HG03575 (cell line): ENCODE results near the gene PTPRN.

ENCODE experiments used
- ATAC-seq: cut with Tn5 transposase; IDR thresholded peaks from one replicate; pipeline ENCODE4 v1.9.1; 2021; ENCODE audit not compliant: unreplicated experiment, insufficient number of reproducible peaks, low FRiP score; ENCODE audit errors: extremely low read depth

The PTPRN gene

DNA sequence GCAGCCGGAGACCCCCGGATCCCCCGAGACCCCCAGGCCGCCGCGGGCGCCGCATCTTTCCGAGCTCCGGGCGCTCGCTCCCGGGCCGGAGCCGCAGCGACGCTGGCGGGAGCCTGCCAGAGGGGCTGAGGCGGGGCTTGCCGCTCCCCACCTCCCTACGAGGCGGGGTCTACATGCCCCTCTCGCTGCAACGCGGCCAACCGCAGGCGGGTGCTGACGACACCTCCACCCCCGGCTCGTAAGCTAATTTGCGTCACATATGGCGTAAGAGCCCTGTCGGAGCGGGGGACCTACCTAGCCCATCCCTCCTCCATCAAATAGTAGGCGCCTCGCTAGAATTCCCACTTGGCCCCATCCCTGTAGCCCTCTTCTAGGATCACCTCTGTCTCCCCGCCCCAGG, at the start of gene PTPRN:
TSS of gene PTPRN (minus strand) at position 124 of the 400 bp plus-strand sequence. CDS start at position 55, 69 bp downstream.
- no peak for ATAC-seq

DNA sequence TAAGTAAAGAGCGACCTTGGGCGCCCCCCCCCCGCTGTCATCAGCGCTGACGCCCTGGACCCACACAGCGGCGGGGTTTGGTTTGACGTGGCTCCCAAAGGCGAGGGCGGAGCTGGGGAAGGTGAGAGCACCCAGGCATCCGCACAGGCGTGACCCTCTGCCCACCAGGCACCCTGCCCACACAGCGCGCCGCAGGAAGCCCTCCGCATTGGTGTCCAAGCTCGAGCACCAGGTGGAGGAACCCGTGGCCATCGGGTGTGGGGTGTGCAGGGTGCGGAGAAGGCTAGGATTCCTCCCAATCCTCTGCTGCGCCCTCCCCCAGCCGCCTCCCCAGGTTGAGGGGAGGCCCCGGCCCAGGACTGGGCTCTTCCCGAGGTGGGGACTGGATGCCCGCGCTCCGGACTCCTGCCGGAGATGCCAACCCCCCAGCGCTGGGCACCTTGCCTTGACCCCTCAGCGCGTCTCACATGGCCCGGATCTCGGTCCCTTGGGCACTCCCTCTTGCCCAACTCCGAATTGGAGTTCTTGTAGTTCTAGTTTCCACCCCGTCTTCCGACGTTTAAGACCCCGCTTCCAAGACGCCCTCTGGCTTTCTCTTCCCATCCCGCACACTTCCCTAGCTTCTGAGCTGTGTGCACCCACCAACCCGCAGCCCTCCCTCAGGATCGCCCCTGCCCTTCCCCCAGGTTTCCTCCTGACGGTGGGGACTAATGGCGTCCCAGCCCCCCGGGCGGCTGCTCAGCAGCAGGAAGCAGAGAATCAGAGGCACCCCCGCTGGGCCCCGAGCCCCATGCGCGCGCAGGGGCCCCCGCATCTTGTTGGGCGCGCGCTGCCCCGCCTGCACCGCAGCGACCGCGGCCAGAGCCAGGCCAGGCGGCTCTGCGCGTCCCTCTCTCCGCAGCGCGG, 49.2 kb upstream of the PTPRN start:
- ATAC-seq: no peak

DNA sequence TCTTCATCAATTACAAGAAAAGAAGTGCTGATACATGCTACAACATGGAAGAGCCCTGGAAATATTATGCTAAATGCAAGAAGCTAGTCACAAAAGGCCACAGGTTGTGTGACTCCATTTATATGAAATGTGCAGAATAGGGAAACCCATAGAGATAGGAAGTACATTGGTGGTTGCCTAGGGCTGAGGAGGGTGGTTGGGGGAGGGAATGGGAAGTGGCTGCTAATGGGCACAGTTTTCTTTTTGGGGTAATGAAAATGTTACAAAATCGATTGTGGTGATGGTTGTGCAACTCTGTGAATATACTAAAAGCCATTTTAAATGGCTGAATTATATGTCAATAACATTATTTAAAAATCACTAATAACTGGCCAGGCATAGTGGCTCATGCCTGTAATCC, 47.6 kb upstream of the PTPRN start:
- ATAC-seq: no peak

DNA sequence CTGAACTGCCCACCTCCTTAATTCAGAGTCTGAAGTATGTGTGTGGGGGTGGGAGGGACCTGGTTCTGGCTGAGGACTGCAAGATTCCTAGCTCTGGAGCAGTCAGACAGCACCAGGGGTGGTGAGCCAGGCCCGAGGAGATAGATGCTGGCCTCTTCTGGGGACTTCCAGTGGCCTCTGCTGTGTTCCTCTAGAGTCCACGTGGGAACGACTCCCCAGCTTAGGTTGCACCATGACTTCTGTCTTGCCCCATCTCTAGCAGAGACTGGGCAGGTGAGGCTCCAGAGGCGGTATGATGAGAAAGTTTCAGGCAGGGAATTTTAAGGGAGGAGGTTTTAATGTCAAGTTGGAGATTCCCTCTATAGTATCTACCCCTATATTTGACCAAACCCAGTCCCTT, 45.4 kb upstream of the PTPRN start:
- ATAC-seq: no peak

DNA sequence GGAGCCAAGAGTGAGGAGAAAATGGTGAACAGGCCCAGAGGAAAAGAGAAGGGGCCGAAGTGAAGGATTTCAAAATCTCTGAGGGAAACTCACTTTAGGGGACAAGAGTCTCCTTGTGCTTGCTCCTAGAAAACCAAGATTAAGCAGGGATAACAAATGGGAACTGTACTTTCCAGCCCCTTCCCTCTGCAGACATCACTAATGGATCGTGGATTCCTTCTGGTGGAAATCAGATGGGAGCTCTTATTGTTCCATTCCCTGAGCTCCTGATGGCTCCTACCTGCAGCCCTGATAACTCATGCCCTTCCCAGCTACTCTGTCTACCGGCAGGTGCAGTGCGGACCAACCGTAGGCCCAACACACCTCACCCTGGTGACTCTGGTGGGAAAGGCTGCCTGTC, 43.9 kb upstream of the PTPRN start:
- no peak for ATAC-seq

DNA sequence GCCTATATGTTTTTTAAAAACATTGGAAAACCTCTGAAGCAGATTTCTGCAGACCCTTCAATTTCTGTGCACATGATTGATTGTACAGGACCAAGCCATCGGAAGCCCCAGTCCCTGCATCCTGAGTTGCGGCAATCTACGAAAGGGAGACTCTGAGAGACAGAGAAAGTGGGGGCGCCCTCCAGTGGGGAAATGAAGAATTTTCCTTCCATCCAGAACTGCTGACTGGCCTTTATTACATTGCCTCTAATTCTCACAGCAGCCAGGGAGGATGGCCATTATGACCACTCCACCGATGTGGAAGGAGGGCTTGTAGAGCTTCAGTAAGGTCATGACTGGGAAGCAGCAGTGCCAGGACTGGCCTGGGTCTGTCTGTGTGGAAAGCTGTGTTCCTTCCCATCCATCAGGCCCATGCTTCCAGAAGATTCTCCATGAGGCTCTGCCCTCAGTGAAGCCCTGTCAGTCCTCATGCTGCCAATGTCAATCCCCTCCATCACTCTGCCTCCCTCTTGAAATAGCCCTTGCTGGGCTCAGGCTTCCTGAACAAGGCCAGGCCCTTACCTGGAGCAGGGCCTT, 43.3 kb upstream of the PTPRN start:
- no peak for ATAC-seq

DNA sequence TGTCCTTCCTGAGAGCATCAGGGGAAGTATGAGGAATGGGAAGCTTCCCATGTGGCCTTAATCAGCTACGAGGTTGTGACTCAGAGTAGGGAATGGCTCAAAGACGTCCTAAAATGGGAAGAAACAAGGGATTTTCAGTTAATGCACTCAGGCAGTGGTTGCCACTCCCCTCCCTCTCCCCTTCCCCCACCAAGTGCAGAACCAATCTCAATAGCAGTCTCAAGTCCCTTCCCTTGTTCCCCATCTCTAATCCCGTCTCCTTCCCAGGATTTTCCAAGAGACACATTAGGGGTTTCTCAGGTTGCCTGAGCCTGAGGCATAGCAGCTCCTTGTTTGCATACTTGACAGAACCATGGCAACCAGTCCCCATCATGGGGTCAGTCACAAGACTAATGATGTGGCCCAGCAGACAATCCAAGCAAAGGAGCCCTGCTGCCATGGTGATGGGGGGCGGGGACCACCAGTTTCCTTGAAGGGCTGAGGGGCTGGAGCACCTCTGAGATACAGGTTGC, 41.6 kb upstream of the PTPRN start:
- no peak for ATAC-seq

DNA sequence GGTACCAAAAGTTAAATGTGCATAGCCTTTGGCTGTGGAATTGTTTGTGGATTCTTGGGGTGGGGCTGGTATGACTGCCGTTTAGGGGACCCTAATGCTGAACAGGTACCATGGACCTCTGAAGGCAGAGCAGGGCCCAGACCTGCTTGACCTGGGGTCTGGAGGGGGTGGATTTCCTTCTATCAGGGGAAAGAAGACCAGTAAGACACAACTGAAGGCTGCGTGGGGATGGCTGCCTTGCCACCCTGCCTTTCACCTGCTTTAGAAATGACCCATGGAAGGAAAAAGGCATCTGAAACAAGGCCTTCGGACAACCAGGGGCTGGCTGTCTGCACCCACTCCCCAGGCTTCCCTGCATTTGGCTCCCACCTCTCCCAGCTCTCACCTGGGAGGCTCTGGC, 41.0 kb upstream of the PTPRN start:
- ATAC-seq: no peak

DNA sequence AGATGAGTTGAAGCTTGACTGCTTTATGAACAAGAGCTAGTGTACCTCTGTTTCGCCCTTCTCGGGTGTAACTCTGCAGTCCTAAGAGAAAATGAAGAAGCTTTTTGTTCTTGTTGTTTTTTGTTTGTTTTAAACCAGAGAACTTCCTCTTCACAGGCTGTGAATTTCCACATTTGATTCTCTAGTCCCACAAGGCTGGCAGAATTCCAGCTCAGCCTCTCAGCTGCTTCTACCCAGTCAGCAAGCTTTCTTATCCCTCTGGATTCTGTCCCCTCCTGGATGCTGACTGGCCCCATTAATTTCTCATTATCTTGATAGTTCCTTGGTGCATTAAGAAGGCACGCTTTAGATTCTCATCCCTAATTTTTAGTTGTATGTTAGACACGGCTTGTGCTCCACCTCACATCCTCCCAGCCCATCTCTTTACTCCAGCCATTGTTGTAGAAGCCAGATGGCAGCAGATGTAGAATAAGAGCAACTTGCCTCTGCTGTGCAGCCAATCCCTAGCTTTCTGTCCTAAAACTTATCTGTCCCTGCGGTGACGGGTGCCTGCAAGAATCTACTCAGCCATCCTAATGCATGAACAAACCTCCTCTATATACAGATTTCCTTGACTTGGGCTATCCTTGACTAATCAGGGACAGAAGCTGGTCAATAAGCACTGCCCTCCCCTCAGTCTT, 35.7 kb upstream of the PTPRN start:
- ATAC-seq: no peak

DNA sequence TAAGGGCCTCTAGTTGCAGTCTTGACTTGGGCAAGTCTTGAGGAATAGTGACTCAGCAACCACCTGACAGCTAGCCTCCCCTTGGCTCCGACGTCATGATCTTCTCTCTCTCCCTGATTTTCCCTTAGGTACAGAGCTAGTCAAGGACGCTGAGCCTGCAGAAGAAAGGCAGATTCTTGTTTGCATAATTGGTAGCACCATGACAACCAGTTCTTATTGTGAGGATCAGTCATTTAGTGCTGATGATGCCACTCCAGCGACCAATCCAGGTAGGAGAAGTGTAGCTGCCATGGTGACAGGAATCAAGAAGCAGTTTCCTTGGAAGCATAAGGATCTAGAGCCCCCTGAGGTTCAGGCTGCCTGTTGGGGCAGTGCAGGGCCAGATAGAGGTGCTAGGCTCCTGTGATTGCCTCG, 26.2 kb upstream of the PTPRN start:
- ATAC-seq: no peak

DNA sequence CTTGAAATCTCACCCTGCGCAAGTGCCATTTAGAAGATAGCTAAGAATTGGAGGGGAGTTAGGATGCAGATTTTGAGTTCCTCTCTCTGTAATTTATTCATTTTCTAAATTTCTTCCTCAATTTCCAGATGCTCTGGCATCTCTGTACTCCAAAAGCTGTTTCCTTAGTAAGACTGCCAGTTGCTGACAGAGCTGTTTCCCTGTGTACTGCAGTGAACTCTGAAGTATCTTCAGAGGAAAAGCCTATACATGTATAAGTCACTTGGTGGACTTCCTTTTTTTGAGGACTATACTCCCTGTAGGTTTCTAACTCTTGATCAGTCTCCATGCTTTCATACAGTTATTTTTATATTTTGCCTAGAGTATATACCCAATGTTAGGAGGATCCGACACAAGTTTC, 24.9 kb upstream of the PTPRN start:
- ATAC-seq: no peak

DNA sequence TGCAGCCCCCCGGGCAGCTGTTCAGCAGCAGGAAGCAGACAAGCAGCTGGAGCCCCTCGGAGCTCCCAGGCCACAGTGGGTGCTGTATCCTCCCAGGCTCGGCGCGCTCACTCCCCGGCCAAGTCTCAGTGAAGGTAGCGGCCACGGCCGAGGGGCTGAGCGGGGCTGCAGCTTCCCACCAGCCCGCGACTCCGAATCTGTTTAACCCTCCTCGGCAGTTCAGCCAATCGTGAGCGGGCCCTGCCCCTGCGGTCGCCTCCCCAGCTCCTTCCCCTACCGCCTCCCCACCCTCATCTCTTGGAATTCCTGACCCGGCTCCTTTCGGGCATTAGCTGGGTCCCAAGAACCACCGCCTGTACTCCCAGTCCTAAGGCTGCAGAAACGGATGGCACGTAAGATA, 23.3 kb upstream of the PTPRN start, which contains the start of gene RESP18:
TSS of gene RESP18 (minus strand) at position 203 of the 400 bp plus-strand sequence.
- no peak for ATAC-seq

DNA sequence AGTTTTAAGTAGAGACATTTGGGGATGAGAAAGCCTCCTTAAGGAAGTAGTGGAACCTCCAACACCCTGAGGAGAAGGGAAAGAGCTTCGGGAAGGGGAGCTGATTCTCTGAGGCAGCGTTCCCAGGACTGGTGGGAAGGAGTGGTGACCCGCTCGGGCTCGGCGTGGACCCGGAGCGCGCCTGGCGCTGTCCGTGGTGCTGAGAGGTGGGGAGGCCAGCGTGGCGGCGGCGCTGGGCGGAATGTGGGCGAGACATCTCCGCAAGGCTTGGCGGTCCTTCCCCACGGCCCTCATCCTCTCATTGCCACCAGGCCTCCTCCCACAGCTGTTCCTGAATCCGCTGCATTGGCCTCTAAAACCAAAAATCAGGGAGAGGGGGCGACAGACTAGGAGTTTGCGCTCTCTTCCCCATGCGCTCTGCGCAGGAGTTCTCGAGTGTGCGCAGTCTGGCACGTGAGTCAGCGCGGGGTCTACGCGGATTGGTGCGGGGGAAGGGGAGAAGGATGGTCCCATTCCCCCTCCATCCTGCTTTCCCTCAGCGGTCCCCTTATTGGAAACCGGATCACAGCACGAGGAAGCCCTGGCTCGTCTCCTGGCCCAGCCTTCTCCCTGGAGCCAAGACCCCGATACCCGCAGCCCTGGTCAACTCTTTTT, 22.5 kb upstream of the PTPRN start:
- no peak for ATAC-seq

DNA sequence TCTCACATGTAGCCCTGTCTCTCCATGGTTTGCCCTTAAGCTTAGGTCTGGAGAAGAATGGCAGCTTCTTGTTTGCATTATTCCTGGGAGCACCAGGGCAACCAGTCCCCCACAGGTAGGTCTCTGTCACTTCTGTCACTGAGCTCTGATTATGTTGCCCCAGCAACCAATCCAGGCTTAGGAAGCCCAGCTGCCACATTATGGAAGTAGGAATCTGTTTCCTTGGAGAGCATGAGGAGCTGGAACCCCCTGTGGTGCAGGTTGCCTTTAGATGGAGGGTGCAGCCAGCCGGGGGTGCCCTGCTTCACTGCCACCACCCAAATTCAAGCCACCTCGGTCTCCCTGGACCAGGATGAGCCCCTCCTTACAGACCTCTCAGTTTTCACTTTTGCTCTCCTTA, 18.5 kb upstream of the PTPRN start:
- ATAC-seq: no peak

DNA sequence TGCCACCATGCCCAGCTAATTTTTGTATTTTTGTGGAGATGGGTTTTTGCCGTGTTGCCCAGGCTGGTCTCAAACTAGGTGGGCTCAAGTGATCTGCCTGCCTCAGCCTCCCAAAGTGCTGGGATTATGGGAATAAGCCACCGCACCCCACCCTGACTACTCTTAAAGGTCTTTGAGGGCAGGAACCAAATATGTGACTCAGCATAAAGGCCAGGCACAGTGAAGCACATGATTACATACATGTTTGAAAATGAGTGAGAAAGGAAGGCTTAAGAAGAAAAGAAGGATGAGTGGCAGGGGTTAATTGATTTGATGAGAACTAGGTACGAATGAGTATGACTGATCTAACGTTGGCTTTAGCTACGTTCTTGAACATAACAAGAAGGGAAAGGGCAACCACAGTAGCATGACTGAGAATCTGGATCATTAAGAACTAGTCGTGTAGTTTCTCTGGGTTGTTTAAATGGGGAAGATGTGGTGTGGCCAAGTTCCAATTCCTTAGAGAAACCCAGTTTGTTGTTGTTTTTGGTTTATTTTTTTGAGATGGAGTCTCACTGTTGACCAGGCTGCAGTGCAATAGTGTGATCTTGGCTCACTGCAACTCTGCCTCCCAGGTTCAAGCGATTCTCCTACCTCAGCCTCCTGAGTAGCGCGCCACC, 16.6 kb upstream of the PTPRN start:
- no peak for ATAC-seq

DNA sequence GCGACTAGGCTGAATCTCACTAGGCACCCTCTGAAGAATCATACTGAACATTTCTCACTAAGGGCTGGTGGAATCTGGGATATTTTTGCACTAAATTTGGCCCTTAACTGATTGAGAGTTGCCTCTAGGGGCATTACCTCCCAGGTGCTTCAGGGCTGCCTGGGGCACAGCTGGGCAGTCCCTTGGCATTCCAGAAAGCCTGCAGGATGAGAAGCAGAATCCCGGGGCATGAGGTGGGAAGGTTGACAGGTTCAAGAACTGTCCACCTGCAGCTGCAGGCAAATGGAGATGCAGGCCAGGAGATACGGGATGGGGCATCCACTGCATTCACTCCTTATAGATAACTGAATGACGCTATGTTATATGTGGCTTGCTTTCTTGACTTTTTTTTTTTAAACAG, 15.9 kb upstream of the PTPRN start:
- no peak for ATAC-seq

DNA sequence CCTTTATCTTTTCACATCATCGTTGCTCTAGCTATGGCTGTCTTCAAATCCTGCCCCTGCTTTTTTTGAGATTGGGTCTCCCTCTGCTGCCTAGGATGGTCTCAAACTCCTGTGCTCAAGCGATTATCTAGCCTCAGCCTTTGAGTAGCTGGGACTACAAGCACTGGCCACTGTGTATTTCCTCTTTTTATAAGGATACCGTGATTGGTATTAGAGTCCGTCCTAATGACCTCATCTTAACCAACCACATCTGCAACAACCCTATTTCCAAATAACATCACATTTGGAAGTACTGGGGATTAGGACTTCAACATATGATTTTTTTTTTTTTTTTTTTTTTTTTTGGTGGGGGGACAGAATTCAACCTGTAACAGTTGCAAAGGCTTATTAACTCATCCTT, 14.2 kb upstream of the PTPRN start:
- ATAC-seq: no peak

DNA sequence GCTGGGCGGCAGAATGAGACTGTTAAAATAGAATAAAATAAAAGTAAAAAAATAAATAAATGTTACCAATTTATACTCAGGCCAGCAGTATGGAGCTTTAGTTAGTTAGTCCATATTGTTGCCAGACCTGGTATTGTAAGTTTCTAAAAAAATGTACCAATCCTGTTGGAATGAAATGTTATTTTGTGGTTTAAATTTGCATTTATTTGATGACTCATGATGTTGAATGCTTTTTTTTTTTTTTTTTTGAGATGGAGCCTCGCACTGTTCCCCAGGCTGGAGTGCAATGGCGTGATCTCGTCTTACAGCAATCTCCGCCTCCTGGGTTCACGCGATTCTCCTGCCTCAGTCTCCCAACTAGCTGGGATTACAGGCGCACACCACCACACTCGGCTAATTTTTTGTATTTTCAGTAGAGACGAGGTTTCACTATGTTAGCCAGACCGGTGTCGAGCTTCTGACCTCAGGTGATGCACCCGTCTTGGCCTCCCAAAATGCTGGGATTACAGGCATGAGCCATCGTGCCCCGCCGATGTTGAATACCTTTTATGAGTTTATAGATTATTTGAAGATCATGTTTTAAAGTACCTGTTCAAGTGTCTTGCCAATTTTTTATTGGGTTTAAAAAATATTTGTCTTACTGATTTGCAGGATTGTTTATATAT, 5.7 kb upstream of the PTPRN start:
- ATAC-seq: no peak
